Esophagus squamous epithelium (tissue), 5 donors: ENCODE measurements around the gene PRUNE2. TPM values are rescaled to one million over a fixed set of nuclear protein-coding genes. Genes with fewer than 3 reads are reported as not detected.

Experiments
- DNase-seq: peaks from one replicate; lab custom pipeline; 2025; lab: John Stamatoyannopoulos, UW
- H3K27ac ChIP-seq, 4 donors: fragments of 200-600 bp; sonication (generic); one replicate each; pipeline ENCODE4 v1.5.1; 2016 to 2019; ENCODE audit warnings: mild to moderate bottlenecking in 1 of 4
- H3K27me3 ChIP-seq, 4 donors: fragments of 200-600 bp; sonication (generic); 1 replicate in 3 of 4; 2 replicates in 1 of 4; pipeline versions ENCODE4 v1.5.1 to v1.6.0; 2017 to 2021; ENCODE audit warnings: antibody characterized with exemption in 1 of 4
- H3K36me3 ChIP-seq, 3 donors: fragments of 200-600 bp; sonication (generic); one replicate each; pipeline ENCODE4 v1.5.1; 2016 to 2019
- H3K4me1 ChIP-seq, 3 donors: fragments of 200-600 bp; sonication (generic); one replicate each; pipeline ENCODE4 v1.5.1; 2017 to 2019
- H3K4me3 ChIP-seq, 4 donors: fragments of 200-600 bp; sonication (generic); 1 replicate in 3 of 4; 2 replicates in 1 of 4; pipeline ENCODE4 v1.5.1; 2016 to 2019; ENCODE audit warnings: mild to moderate bottlenecking in 2 of 4, moderate library complexity in 1 of 4
- H3K9me3 ChIP-seq, 3 donors: fragments of 200-600 bp; sonication (generic); one replicate each; pipeline ENCODE4 v1.5.1; 2016 to 2019
- POLR2A ChIP-seq, 4 donors: fragments of 450-650 bp; IDR thresholded peaks; one replicate each; pipeline ENCODE4 v1.6.1; 2017; ENCODE audit warnings: antibody characterized with exemption in 4 of 4, mild to moderate bottlenecking in 4 of 4, moderate library complexity in 3 of 4
- WGBS, 2 donors: methylation state at CpG; one replicate each; pipeline ENCODE4 v1.1.5; 2018; 5-methylcytosine and 5-hydroxymethylcytosine counted together
- intact Hi-C: fragments of 100-400 bp; cut with DNase I; formaldehyde crosslinking; loops from one replicate; pipeline ENCODE4 v1.15.0; 2022
- total RNA-seq, 4 donors: library from RNA; depleted of rRNA; stranded (reverse); fragments of >200 nt; gene quantifications; one replicate each; pipeline ENCODE4 v1.1.0, GENCODE V29; 2016
- TF ChIP-seq, protein P1 (sequence below), 6 experiments: fragments of 450-650 bp in 4 of 6; fragments of 200-600 bp in 2 of 6; sonication (generic) in 2 of 6; IDR thresholded peaks; one replicate each; pipeline ENCODE4 v1.5.1; 2016 to 2019; ENCODE audit warnings: antibody characterized with exemption in 6 of 6, mild to moderate bottlenecking in 4 of 6, moderate library complexity in 4 of 6
- donor health status: DM: yes; HTN: yes; CAD: no.

Gene PRUNE2
- total RNA-seq, 4 donors from 2014 or later = 9.9 to 126 (median 26.7) TPM

DNA sequence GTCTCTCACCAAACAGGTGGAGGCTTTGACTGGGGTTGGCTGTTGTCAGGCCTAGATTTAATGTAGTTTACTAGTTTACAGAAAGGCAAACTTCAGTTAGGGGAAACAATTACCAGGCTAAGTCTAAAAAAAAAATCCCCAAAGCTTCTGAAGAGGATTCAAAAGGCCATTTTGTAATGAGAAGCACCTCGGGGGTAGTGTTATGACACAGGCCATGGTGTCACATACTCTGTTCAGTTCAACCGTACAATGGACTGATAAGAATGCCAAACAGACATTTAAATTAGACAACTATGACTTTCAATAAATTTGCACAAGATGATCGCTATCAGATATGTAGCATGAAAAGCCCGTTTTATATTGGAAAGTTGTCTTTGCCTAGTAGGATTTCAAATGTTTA, 261.7 kb downstream of the PRUNE2 start:
- intact Hi-C loops = no loop called here
- no peaks in the 10 kb centered on the region for H3K9me3 ChIP-seq
- no peaks in the 10 kb centered on the region for H3K36me3 ChIP-seq
- 76 to 92% methylated on average over 4 of the region's 4 CpGs for WGBS, 2 donors
- no peak overlapping the region for H3K4me3 ChIP-seq
- DNase-seq = no peak
- H3K4me1 ChIP-seq = peaks cover 0 to 8% (median 0%) of the 10 kb centered on the region in 3 donors
- H3K27ac ChIP-seq = peak overlapping the region in 2 of 4 donors; percentile 40 to 41
- no peaks in the 10 kb centered on the region for H3K27me3 ChIP-seq
- TF ChIP-seq POLR2A (IDR thresholded peaks at IDR 0.05) = no peak
- TF ChIP-seq, protein P1, sequence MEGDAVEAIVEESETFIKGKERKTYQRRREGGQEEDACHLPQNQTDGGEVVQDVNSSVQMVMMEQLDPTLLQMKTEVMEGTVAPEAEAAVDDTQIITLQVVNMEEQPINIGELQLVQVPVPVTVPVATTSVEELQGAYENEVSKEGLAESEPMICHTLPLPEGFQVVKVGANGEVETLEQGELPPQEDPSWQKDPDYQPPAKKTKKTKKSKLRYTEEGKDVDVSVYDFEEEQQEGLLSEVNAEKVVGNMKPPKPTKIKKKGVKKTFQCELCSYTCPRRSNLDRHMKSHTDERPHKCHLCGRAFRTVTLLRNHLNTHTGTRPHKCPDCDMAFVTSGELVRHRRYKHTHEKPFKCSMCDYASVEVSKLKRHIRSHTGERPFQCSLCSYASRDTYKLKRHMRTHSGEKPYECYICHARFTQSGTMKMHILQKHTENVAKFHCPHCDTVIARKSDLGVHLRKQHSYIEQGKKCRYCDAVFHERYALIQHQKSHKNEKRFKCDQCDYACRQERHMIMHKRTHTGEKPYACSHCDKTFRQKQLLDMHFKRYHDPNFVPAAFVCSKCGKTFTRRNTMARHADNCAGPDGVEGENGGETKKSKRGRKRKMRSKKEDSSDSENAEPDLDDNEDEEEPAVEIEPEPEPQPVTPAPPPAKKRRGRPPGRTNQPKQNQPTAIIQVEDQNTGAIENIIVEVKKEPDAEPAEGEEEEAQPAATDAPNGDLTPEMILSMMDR (IDR thresholded peaks at IDR 0.05) = no peak

DNA sequence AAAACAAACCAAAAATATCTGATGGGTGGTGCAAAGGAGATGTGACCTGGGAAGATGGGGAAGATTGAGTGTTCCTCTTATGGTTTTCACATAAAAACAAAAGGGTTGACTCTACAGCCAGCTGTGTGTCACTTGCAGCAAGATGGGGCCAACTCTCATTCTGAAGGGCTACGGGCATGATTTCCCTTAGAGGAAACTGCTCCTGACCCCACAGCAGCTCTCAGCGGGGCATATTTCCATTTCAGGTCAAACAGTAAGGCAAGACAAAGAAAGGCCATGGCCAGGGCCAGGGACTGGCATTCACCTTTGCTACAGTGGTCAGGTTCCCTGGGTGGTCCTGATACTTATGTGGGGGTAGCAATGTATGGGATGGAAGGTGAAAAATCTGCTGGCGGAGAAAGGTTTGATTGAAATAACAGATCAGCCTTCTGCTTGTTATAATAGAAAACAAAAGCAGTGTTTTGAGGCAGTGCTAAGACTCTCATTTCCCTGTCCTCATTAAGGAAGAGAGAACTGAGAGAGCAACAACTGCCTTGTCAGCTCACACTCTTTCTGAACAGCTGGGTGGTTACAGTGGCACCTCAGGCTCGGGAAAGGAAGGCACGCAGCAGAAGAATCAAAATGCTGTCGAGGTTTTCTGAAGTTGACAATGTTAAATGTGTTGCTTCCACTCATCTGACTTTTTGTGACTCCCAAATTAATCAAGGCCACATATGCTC, 262.4 kb downstream of the PRUNE2 start:
- no peaks in the 10 kb centered on the region for H3K36me3 ChIP-seq
- intact Hi-C loops = no loop called here
- TF ChIP-seq, protein P1 (IDR thresholded peaks at IDR 0.05) = no peak
- TF ChIP-seq POLR2A (IDR thresholded peaks at IDR 0.05) = no peak
- peaks cover 0 to 8% (median 0%) of the 10 kb centered on the region in 3 donors for H3K4me1 ChIP-seq
- H3K27me3 ChIP-seq = no peaks in the 10 kb centered on the region
- H3K27ac ChIP-seq = peak overlapping the region in 2 of 4 donors; percentile 40 to 41
- H3K4me3 ChIP-seq = no peak overlapping the region
- no peak for DNase-seq
- no peaks in the 10 kb centered on the region for H3K9me3 ChIP-seq
- WGBS, 2 donors = 68 to 69% methylated on average over 5 to 6 of the region's 6 CpGs

- 78 to 82% methylated on average over 5 of the region's 5 CpGs for WGBS, 2 donors
- intact Hi-C loops = no loop called here
- Histone ChIP-seq H3K9me3 (no peaks in the 10 kb centered on the region), H3K27me3 (no peaks in the 10 kb centered on the region), H3K4me3 (no peak overlapping the region), H3K36me3 (no peaks in the 10 kb centered on the region), H3K4me1 (peaks cover 0 to 8% (median 0%) of the 10 kb centered on the region in 3 donors), H3K27ac (peak overlapping the region in 1 of 4 donors; percentile 40)
- no peak for DNase-seq
- no peak for TF ChIP-seq POLR2A (IDR thresholded peaks at IDR 0.05)
- TF ChIP-seq, protein P1 (IDR thresholded peaks at IDR 0.05) = no peak
Observed at GRCh38 chr9:76642701-76643209, 263.2 kb downstream of the PRUNE2 start.

- H3K4me1 ChIP-seq = peaks cover 0 to 8% (median 0%) of the 10 kb centered on the region in 3 donors
- H3K36me3 ChIP-seq = no peaks in the 10 kb centered on the region
- no peaks in the 10 kb centered on the region for H3K27me3 ChIP-seq
- H3K9me3 ChIP-seq = no peaks in the 10 kb centered on the region
- no peak for DNase-seq
- intact Hi-C loops = no loop called here
- TF ChIP-seq POLR2A (IDR thresholded peaks at IDR 0.05) = no peak
- TF ChIP-seq, protein P1 (IDR thresholded peaks at IDR 0.05) = no peak
- no peak overlapping the region for H3K4me3 ChIP-seq
- H3K27ac ChIP-seq = no peak overlapping the region
- 65 to 94% methylated on average over 1 of the region's 1 CpG for WGBS, 2 donors
Observed at GRCh38 chr9:76642074-76642473, 263.8 kb downstream of the PRUNE2 start.

DNA sequence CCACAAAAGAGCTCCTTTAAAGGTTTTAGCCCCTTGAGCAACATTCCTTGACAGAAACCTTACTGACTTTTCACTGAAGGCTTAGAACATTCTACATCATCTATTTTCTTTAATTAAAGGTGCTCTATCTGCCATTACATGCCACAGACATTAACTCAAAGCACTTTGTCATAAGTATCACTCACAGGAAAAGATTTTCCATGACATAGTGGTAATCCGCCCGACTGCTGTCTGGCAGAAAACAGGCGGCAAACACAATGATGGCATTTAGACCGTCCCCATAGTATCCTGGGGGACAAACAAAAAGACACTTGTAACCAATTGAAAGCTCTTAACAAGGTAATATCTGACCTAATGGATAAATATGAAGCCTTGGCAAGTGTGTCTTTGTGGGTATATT, 267.9 kb downstream of the PRUNE2 start:
- H3K27me3 ChIP-seq = no peaks in the 10 kb centered on the region
- H3K4me3 ChIP-seq = no peak overlapping the region
- TF ChIP-seq, protein P1 (IDR thresholded peaks at IDR 0.05) = no peak
- TF ChIP-seq POLR2A (IDR thresholded peaks at IDR 0.05) = no peak
- 67 to 72% methylated on average over 3 to 4 of the region's 4 CpGs for WGBS, 2 donors
- no peak for DNase-seq
- intact Hi-C loops = no loop called here
- no peak overlapping the region for H3K27ac ChIP-seq
- peaks cover 0 to 4% (median 0%) of the 10 kb centered on the region in 3 donors for H3K36me3 ChIP-seq
- H3K9me3 ChIP-seq = no peaks in the 10 kb centered on the region
- H3K4me1 ChIP-seq = peaks cover 0 to 6% (median 0%) of the 10 kb centered on the region in 3 donors
